Activated CD4-positive, CD25-positive, alpha-beta regulatory T cell treated with anti-CD3 and anti-CD28 coated beads, Interleukin-2, amount 50 U/mL, for 24 hours (primary cell): ENCODE data around the gene NEO1.

Source experiments
- ATAC-seq, 2 donors: fragments of 150-1000 bp; cut with Tn5 transposase; one replicate each; pipeline ENCODE4 v1.10.0; 2021; ENCODE audit warnings: mild to moderate bottlenecking in 1 of 2, moderate library complexity in 1 of 2

Gene NEO1

DNA sequence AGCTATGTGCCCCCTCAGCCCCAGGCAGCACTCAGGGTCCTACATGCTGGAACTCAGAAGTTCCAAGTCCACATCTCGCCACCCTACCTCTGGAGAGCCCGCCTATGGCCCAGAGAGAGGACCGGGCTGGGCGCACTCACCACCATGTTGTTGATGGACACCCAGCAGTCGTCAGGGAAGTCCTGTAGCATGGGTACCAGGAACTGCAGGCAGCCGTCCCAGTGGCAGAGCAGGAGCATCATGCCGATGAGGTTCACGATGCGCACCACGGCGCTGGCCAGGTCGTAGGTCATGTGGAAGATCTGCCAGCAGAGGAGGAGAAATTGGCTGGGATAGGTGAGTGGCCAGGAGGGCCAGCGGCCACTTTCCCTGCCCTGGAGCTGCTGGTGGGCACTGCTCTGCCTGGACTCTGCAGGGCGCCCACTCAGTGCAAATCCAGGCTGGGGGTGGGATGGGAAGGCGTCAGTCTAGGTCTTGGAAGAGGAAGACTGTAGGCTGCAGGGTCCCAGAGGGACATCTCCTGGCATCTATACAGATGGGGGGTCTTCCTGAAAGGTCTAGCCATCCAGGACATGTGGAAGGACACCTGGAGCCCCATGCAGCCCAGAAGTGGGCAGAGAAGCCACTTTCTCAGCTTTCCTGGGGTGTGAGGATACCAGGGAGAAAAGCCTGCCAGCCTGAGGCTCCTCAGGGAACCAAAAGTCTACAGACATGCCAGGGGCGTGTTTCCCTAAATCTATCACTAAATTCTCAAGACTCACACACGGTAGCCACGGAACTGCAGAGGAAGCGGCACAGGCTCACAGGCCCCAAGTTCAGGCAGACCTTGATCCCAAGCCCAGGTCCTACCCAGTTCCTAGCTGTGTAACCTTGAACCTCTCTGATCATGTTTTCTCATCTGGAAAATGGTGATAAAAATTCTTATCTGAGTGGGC is 280.0 kb downstream of the NEO1 start:
- ATAC-seq = no peak

DNA sequence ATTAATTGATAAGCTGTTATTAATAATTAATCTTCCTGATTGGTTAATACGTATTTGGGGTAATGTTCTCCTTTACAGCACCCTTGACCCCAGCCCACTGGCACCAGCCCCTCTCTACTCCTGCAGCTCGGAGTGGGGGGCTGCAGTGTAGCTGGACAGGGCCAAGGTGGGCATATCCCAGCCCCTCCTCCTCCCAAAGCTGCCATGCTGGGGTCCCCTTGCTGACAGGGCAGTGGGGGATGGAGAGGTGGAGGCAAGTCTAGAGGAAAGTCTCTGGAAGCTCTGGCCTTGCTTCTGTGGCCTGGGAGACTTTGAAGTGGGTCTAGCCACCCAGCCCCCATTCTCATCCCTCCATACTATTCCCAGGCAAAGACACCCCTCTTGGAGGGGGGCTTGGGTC is 280.7 kb downstream of the NEO1 start:
- ATAC-seq = no peak

- no peak for ATAC-seq
These were observed 281.8 kb downstream of the NEO1 start for GRCh38 chr15:73334086-73334485.

GRCh38 chr15:73335026-73335425 is 282.8 kb downstream of the NEO1 start:
- no peak for ATAC-seq

DNA sequence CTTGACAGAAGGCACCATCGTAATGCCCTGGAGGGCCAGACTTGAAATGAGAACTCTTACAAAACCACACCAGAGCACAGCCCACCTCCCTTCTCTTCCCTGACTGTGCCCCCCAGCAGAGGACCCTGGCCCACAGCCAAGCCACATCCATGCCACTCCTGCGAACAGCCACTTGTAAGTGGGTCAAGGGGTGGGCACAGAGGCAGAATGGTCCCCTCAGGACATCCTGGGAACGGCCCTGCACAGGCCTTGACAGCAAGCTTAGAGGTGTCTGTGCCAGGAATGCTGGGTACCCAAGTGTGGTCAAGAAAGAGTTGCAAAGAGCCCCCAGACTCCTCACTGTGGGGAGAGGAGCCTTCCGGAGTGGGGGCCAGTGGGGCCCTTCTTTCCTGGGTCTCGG is 283.2 kb downstream of the NEO1 start:
- ATAC-seq = no peak

DNA sequence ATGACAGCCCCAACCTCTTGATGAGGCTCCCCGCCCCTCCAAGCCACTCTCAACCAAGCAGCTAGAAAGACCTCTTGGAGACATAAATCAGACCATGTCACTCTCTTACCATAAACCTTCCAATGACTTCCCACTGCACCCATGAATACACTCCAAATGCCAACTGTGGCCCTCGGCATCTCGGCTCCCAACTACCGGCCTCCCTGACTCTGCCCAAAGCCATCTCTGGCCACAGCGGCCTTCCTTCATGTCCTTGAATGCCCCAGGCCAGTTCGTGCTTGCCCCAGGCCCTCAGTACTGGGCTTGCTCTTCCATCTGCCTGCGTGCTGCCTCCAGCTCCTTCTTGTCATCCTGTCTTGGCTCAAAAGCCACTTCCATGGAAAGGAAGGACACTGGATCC is 284.5 kb downstream of the NEO1 start:
- ATAC-seq = no peak

DNA sequence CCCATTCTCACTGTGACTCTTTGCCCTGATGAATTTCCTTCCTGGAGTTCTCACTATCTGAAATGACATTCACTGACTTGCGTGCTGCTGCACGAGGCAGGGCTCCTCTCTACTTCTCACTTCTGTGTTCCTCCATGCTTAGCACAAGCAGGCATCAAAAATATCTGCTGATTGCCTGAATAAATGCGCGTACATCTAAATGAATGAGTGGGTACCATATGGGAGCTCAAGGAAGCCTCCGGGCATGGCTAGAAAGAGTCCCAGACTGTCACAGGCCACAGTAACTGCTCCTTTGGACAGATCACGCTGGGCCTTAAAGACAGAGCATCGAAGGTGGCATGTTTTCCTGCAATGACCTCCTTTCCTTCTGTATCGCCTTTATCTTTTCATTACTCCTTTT is 284.9 kb downstream of the NEO1 start:
- no peak for ATAC-seq

DNA sequence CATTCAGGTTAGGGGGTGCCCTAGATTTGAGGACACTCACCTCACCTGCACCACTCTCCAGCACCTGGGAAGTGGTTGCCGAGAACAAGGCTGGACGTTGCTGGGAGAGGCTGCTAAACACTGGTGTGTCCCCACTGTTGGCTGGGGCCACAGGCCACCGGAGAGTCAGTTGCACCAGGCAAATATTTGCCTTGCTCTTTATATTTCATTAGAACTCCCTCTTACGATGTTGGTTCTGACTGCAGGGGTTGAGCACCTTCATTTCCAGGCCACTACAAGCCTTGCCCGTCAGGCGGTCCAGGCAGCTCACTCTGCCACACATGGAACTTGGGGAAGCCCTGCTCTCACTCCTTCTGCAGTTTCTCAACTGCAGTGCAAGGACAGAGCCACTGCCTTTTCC is 285.8 kb downstream of the NEO1 start:
- no peak for ATAC-seq

DNA sequence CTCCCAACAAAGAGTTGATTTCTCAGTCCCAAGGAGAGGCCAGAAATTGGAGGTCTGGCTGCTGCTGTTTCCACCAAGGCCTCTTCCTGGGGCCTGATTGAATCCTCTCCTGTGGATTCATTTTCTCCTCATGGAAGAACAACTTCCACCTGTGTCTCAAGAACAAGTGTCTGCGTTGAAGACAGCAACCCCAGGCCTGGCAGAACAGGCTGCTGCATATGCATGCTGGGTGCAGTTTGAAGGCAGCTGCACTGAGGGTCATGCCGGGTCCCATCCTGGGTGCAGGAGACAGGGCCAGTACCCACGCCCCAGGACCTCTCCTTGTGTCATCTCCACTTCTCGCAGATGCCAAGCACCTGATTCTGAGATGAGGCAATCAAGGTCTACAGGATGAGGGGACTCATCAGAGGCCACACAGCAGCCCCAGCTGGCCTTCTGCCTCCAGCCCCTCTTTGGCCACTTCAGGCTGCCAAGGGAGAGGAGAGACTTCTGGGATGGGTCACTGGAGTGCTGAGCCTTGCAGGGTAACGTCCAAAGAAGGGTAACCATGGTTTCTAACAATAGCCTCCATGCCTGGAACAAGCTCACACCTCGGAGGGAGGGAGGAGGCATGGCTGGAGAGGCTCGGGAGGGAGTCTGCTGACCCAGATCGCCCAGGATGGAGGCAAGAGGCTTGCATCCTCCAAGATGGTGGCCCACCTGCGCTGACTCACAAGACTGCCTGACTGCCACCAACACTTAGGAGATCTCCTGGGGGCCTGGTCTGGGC is 286.5 kb downstream of the NEO1 start:
- no peak for ATAC-seq

GRCh38 chr15:73340502-73341192 is 288.4 kb downstream of the NEO1 start:
- ATAC-seq = no peak

GRCh38 chr15:73341886-73342600 is 289.8 kb downstream of the NEO1 start:
- no peak for ATAC-seq

GRCh38 chr15:73344056-73344455 is 291.8 kb downstream of the NEO1 start:
- no peak for ATAC-seq

DNA sequence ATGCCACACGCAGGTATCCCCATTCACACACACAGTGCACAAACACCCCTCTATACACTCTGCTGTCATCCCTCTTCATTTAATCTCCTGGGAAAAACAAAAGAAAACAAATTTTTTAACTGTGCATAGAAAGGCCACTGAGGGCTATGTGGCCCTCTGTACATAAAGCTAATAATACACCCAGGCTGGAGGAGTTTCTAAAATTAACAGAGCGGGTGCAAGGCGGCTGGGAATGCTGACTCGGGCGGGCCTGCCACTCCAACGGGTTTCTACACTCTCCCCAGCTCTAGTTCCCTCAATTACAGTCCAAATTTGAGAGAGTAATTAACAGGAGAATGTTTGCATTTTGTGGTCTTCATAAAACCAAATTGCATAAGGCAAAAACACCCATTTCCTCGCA is 293.4 kb downstream of the NEO1 start:
- no peak for ATAC-seq

DNA sequence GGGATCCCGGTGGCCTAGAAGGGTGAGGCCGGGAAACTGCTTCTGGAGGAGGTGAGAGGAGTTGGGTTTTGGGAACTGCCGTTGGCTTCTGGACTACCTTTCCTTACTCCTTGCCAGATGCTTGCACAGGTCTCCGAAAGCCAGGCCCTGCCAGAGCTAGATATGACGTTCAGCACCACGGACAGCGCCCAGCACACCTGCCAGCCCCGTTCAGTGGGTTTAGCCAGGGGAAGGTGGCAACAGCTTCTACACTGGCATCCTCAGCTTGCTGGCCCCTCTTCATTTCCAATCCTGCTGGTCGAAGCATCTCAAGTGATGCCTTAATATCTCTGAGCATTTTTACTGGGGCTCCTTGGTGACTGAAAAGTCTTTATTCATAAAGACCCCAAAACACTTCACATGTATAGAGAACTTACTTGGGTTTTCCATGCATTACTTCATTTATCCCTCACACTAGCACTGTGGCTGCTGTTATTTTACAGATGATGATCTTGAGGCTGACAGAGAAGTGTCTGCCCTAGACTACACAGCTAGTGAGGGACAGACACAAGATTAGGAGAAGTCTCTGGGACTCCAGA is 294.6 kb downstream of the NEO1 start:
- no peak for ATAC-seq

GRCh38 chr15:73349191-73349590 is 296.9 kb downstream of the NEO1 start:
- ATAC-seq = no peak

GRCh38 chr15:73352082-73352481 is 299.8 kb downstream of the NEO1 start:
- no peak for ATAC-seq

DNA sequence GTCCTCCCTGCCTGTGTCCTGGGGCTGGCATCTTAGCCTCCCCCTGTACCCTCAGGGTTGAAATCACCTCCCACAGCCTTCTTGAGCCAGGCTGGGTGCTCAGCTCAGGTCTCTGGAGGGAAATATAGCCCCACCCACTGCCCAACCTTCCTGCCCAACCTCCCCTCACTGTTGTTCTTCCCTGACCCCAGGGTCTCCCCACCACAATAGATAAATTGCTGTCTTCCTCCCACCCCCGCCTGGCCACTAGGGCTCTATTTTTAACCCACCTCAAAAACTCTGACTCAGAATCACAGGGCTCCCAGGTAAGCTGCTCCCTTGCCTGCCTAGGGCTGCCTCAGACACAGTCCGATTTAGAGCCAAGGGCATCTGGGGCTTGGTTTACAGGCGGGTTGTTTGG is 301.5 kb downstream of the NEO1 start:
- no peak for ATAC-seq

DNA sequence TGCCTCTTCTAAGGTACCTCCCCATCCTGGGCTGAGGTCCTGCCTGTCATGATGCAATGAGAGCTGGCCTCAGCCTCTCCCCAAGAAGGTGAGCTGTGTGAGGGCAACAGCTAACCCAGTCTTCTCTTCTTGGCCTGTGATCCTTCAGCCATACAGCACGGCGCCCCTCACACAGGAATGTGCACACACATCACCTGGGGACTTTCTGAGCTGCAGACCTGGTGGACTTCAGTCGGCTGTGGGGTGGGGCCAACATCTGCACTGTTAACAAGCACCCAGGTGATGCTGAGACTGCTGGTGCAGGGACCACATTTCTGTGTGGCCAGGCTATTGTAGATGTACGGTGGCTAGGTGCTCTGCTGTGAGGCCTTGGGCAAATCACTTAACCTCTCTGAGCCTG is 302.0 kb downstream of the NEO1 start:
- no peak for ATAC-seq
